BE2C (cell line): ENCODE data around the gene FBRSL1.

Experiments used
- DNase-seq: peaks from one replicate; pipeline ENCODE4 v3.0.0-alpha.2; 2020
- H3K27me3 ChIP-seq: fragments of 250-450 bp; sonication (Bioruptor Pico); 2 replicates; pipeline ENCODE4 v1.5.1; 2020; ENCODE audit warnings: mild to moderate bottlenecking
- H3K36me3 ChIP-seq: fragments of 250-450 bp; sonication (Bioruptor Pico); 2 replicates; pipeline ENCODE4 v1.5.1; 2020; ENCODE audit warnings: mild to moderate bottlenecking
- H3K4me1 ChIP-seq: fragments of 250-450 bp; sonication (Bioruptor Pico); 2 replicates; pipeline ENCODE4 v1.5.1; 2020
- H3K4me3 ChIP-seq: 2 replicates; pipeline ENCODE4 v1.5.1; 2011; ENCODE audit warnings: low read depth, low read length
- H3K9me3 ChIP-seq: fragments of 250-450 bp; sonication (Bioruptor Pico); 2 replicates; pipeline ENCODE4 v1.5.1; 2020
- CTCF ChIP-seq: IDR thresholded peaks from 2 replicates; pipeline ENCODE4 v1.5.1; 2012; ENCODE audit warnings: mild to moderate bottlenecking, low read depth, low read length

FBRSL1 gene

GRCh38 chr12:132505852-132506219 lies 15.9 kb downstream of the FBRSL1 start:
- DNase-seq, result no peak
- no peaks in the 10 kb centered on the region for H3K9me3 ChIP-seq
- H3K4me1 ChIP-seq, result peaks cover 28% of the 10 kb centered on the region
- no peak overlapping the region for H3K4me3 ChIP-seq
- TF ChIP-seq CTCF, result no peak
- H3K36me3 ChIP-seq, result peaks cover 15% of the 10 kb centered on the region
- no peaks in the 10 kb centered on the region for H3K27me3 ChIP-seq

GRCh38 chr12:132506328-132507160 lies 16.6 kb downstream of the FBRSL1 start:
- peak; percentile 93 for DNase-seq
- Histone ChIP-seq H3K9me3 (no peaks in the 10 kb centered on the region), H3K4me1 (peaks cover 28% of the 10 kb centered on the region), H3K36me3 (peaks cover 15% of the 10 kb centered on the region), H3K27me3 (no peaks in the 10 kb centered on the region), H3K4me3 (peak overlapping the region; percentile 32)
- no peak for TF ChIP-seq CTCF

- H3K36me3 ChIP-seq, result peaks cover 15% of the 10 kb centered on the region
- no peak for TF ChIP-seq CTCF
- no peak for DNase-seq
- H3K27me3 ChIP-seq, result no peaks in the 10 kb centered on the region
- peaks cover 26% of the 10 kb centered on the region for H3K4me1 ChIP-seq
- H3K9me3 ChIP-seq, result no peaks in the 10 kb centered on the region
- peak overlapping the region; percentile 24 for H3K4me3 ChIP-seq
These were observed 17.2 kb downstream of the FBRSL1 start for GRCh38 chr12:132507161-132507538.

- TF ChIP-seq CTCF, result no peak
- H3K4me1 ChIP-seq, result peaks cover 24% of the 10 kb centered on the region
- no peak for DNase-seq
- H3K36me3 ChIP-seq, result peaks cover 15% of the 10 kb centered on the region
- H3K4me3 ChIP-seq, result no peak overlapping the region
- H3K27me3 ChIP-seq, result no peaks in the 10 kb centered on the region
- H3K9me3 ChIP-seq, result no peaks in the 10 kb centered on the region
These were observed 17.9 kb downstream of the FBRSL1 start for GRCh38 chr12:132507656-132508490.

- TF ChIP-seq CTCF, result no peak
- H3K4me1 ChIP-seq, result peaks cover 24% of the 10 kb centered on the region
- no peaks in the 10 kb centered on the region for H3K27me3 ChIP-seq
- H3K36me3 ChIP-seq, result peaks cover 15% of the 10 kb centered on the region
- H3K9me3 ChIP-seq, result no peaks in the 10 kb centered on the region
- DNase-seq, result no peak
- H3K4me3 ChIP-seq, result no peak overlapping the region
These were observed 18.5 kb downstream of the FBRSL1 start for GRCh38 chr12:132508491-132508740.
